IPS-18a (cell line): ENCODE data around the gene SCARF2.
"Not testable (repeated sequence)": the region's sequence is repeated elsewhere in the genome, so short reads cannot be mapped to it uniquely, and the experiment has no call there.

ENCODE experiments used
- H3K27ac ChIP-seq: one replicate; pipeline ENCODE4 v1.5.1; 2013; ENCODE audit warnings: low read length
- H3K27me3 ChIP-seq: one replicate; pipeline ENCODE4 v1.6.1; 2013; ENCODE audit warnings: mild to moderate bottlenecking, low read length; ENCODE audit not compliant: control insufficient read depth, insufficient read depth
- H3K36me3 ChIP-seq: one replicate; pipeline ENCODE4 v1.6.1; 2013; ENCODE audit warnings: low read depth, low read length; ENCODE audit not compliant: control insufficient read depth
- H3K4me1 ChIP-seq: one replicate; pipeline ENCODE4 v1.6.1; 2013; ENCODE audit warnings: low read depth, low read length; ENCODE audit not compliant: control insufficient read depth
- H3K4me3 ChIP-seq: one replicate; pipeline ENCODE4 v1.5.1; 2013; ENCODE audit warnings: low read length
- H3K9ac ChIP-seq: one replicate; pipeline ENCODE4 v1.6.1; 2013; ENCODE audit warnings: mild to moderate bottlenecking, low read length, moderate library complexity
- H3K9me3 ChIP-seq: one replicate; pipeline ENCODE4 v1.6.1; 2013; ENCODE audit warnings: low read depth, low read length; ENCODE audit not compliant: control insufficient read depth

The SCARF2 gene

GRCh38 chr22:20471126-20471833 is 33.7 kb upstream of the SCARF2 start:
- Histone ChIP-seq H3K27me3 (no peaks in the 10 kb centered on the region), H3K4me3 (no peak overlapping the region), H3K4me1 (no peaks in the 10 kb centered on the region), H3K9ac (no peak overlapping the region), H3K36me3 (peaks cover 10% of the 10 kb centered on the region), H3K27ac (no peak overlapping the region), H3K9me3 (no peaks in the 10 kb centered on the region)

GRCh38 chr22:20470525-20470924 is 32.9 kb upstream of the SCARF2 start:
- not testable (repeated sequence) for H3K36me3 ChIP-seq, H3K27me3 ChIP-seq, H3K27ac ChIP-seq, H3K4me3 ChIP-seq, H3K4me1 ChIP-seq, H3K9me3 ChIP-seq, H3K9ac ChIP-seq

- Histone ChIP-seq H3K27me3 (no peaks in the 10 kb centered on the region), H3K4me1 (no peaks in the 10 kb centered on the region), H3K9me3 (no peaks in the 10 kb centered on the region), H3K4me3 (no peak overlapping the region), H3K9ac (no peak overlapping the region), H3K36me3 (peaks cover 10% of the 10 kb centered on the region), H3K27ac (no peak overlapping the region)
Measured at GRCh38 chr22:20469110-20469868, 31.7 kb upstream of the SCARF2 start.

- Histone ChIP-seq H3K9ac (no peak overlapping the region), H3K9me3 (no peaks in the 10 kb centered on the region), H3K36me3 (peaks cover 10% of the 10 kb centered on the region), H3K27me3 (no peaks in the 10 kb centered on the region), H3K4me1 (no peaks in the 10 kb centered on the region), H3K27ac (no peak overlapping the region), H3K4me3 (no peak overlapping the region)
Measured at GRCh38 chr22:20466659-20467379, 29.2 kb upstream of the SCARF2 start.

- Histone ChIP-seq H3K27ac (no peak overlapping the region), H3K9me3 (no peaks in the 10 kb centered on the region), H3K36me3 (peaks cover 4% of the 10 kb centered on the region), H3K4me3 (no peak overlapping the region), H3K4me1 (no peaks in the 10 kb centered on the region), H3K9ac (no peak overlapping the region), H3K27me3 (no peaks in the 10 kb centered on the region)
Measured at GRCh38 chr22:20465759-20466077, 28.1 kb upstream of the SCARF2 start.

- no peaks in the 10 kb centered on the region for H3K4me1 ChIP-seq
- H3K27ac ChIP-seq = no peak overlapping the region
- H3K27me3 ChIP-seq = no peaks in the 10 kb centered on the region
- H3K4me3 ChIP-seq = no peak overlapping the region
- no peak overlapping the region for H3K9ac ChIP-seq
- no peaks in the 10 kb centered on the region for H3K9me3 ChIP-seq
- peaks cover 3% of the 10 kb centered on the region for H3K36me3 ChIP-seq
Measured at GRCh38 chr22:20464912-20465758, 27.5 kb upstream of the SCARF2 start.

- no peaks in the 10 kb centered on the region for H3K27me3 ChIP-seq
- H3K9me3 ChIP-seq = no peaks in the 10 kb centered on the region
- no peaks in the 10 kb centered on the region for H3K36me3 ChIP-seq
- no peak overlapping the region for H3K27ac ChIP-seq
- no peaks in the 10 kb centered on the region for H3K4me1 ChIP-seq
- no peak overlapping the region for H3K9ac ChIP-seq
- H3K4me3 ChIP-seq = no peak overlapping the region
Measured at GRCh38 chr22:20464096-20464614, 26.5 kb upstream of the SCARF2 start.

- H3K36me3 ChIP-seq = no peaks in the 10 kb centered on the region
- no peaks in the 10 kb centered on the region for H3K4me1 ChIP-seq
- no peak overlapping the region for H3K9ac ChIP-seq
- no peaks in the 10 kb centered on the region for H3K27me3 ChIP-seq
- H3K4me3 ChIP-seq = no peak overlapping the region
- no peak overlapping the region for H3K27ac ChIP-seq
- H3K9me3 ChIP-seq = no peaks in the 10 kb centered on the region
Measured at GRCh38 chr22:20463324-20464095, 25.9 kb upstream of the SCARF2 start.

GRCh38 chr22:20459862-20460261 is 22.2 kb upstream of the SCARF2 start:
- Histone ChIP-seq H3K27me3 (no peaks in the 10 kb centered on the region), H3K4me1 (no peaks in the 10 kb centered on the region), H3K9ac (no peak overlapping the region), H3K36me3 (no peaks in the 10 kb centered on the region), H3K9me3 (no peaks in the 10 kb centered on the region), H3K27ac (no peak overlapping the region), H3K4me3 (no peak overlapping the region)

GRCh38 chr22:20459152-20459542 is 21.5 kb upstream of the SCARF2 start:
- H3K4me3 ChIP-seq = no peak overlapping the region
- no peaks in the 10 kb centered on the region for H3K9me3 ChIP-seq
- no peaks in the 10 kb centered on the region for H3K27me3 ChIP-seq
- no peak overlapping the region for H3K27ac ChIP-seq
- H3K9ac ChIP-seq = no peak overlapping the region
- H3K36me3 ChIP-seq = no peaks in the 10 kb centered on the region
- no peaks in the 10 kb centered on the region for H3K4me1 ChIP-seq
